ENCODE data around the gene SMIM15. TPM values are rescaled to one million over a fixed set of nuclear protein-coding genes. Genes with fewer than 3 reads are reported as not detected.

SMIM15 gene
- total RNA-seq, 3 donors from 2014 or later (not counting 1 experiment from before 2014, with no cell fraction given) = 19.5 to 24.1 (median 23.8) TPM

GRCh38 chr5:61176631-61177030 is 14.4 kb upstream of the SMIM15 start:
- no peaks in the 10 kb centered on the region for H3K9me3 Mint-ChIP-seq
- peaks cover 7 to 12% of the 10 kb centered on the region in 2 donors for H3K4me1 Mint-ChIP-seq
- no peaks in the 10 kb centered on the region for H3K27me3 ChIP-seq (ENCODE audit: control insufficient read depth, insufficient read depth, low read length)
- no peak overlapping the region for H3K27ac Mint-ChIP-seq
- intact Hi-C loops (cut with micrococcal nuclease) = no loop called here
- no peaks in the 10 kb centered on the region for H3K9me3 ChIP-seq (ENCODE audit: control insufficient read depth, insufficient read depth, low read length)
- ATAC-seq = no peak
- no peaks in the 10 kb centered on the region for H3K4me1 ChIP-seq (ENCODE audit: control insufficient read depth, insufficient read depth, low read length)
- H3K4me3 ChIP-seq (ENCODE audit: low read length) = no peak overlapping the region
- H3K27me3 Mint-ChIP-seq (ENCODE audit: low read depth in 2 of 2) = peaks cover 4 to 13% of the 10 kb centered on the region in 2 donors
- H3K4me3 Mint-ChIP-seq = no peak overlapping the region
- no peak for DNase-seq
- H3K36me3 Mint-ChIP-seq = no peaks in the 10 kb centered on the region
- no peak overlapping the region for H3K27ac ChIP-seq (ENCODE audit: low read length)
- WGBS (ENCODE audit: insufficient coverage) = 94% methylated on average over 3 of the region's 3 CpGs
- no peak for TF ChIP-seq CTCF (IDR thresholded peaks at IDR 0.05)
- no peaks in the 10 kb centered on the region for H3K36me3 ChIP-seq (ENCODE audit: control insufficient read depth, insufficient read depth, low read length)

- TF ChIP-seq CTCF (IDR thresholded peaks at IDR 0.05) = no peak
- H3K36me3 Mint-ChIP-seq = no peaks in the 10 kb centered on the region
- intact Hi-C loops (cut with micrococcal nuclease) = no loop called here
- DNase-seq = no peak
- no peaks in the 10 kb centered on the region for H3K9me3 ChIP-seq (ENCODE audit: control insufficient read depth, insufficient read depth, low read length)
- no peaks in the 10 kb centered on the region for H3K4me1 ChIP-seq (ENCODE audit: control insufficient read depth, insufficient read depth, low read length)
- no peak overlapping the region for H3K27ac Mint-ChIP-seq
- no peaks in the 10 kb centered on the region for H3K27me3 ChIP-seq (ENCODE audit: control insufficient read depth, insufficient read depth, low read length)
- H3K4me3 ChIP-seq (ENCODE audit: low read length) = no peak overlapping the region
- H3K4me3 Mint-ChIP-seq = no peak overlapping the region
- no peak for ATAC-seq
- H3K27ac ChIP-seq (ENCODE audit: low read length) = no peak overlapping the region
- H3K4me1 Mint-ChIP-seq = no peaks in the 10 kb centered on the region
- no peaks in the 10 kb centered on the region for H3K9me3 Mint-ChIP-seq
- WGBS (ENCODE audit: insufficient coverage) = no CpG with 5 or more reads among the region's 1 CpG
- H3K36me3 ChIP-seq (ENCODE audit: control insufficient read depth, insufficient read depth, low read length) = no peaks in the 10 kb centered on the region
- peaks cover under 1 to 2% of the 10 kb centered on the region in 2 donors for H3K27me3 Mint-ChIP-seq (ENCODE audit: low read depth in 2 of 2)
Measured at GRCh38 chr5:61171479-61171878, 9.2 kb upstream of the SMIM15 start.

- Mint-ChIP-seq H3K4me3 (no peak overlapping the region), H3K36me3 (no peaks in the 10 kb centered on the region), H3K27ac (no peak overlapping the region), H3K27me3 (ENCODE audit: low read depth in 2 of 2) (peaks cover 0 to 2% of the 10 kb centered on the region in 2 donors), H3K4me1 (peaks cover 0 to under 1% of the 10 kb centered on the region in 2 donors), H3K9me3 (no peaks in the 10 kb centered on the region)
- intact Hi-C loops (cut with micrococcal nuclease) = loop anchor here (10.0 kb wide), 1 partner anchor 224 kb away; the partner anchor contains the start of genes ERCC8 and NDUFAF2
- TF ChIP-seq CTCF (IDR thresholded peaks at IDR 0.05) = no peak
- H3K27me3 ChIP-seq (ENCODE audit: control insufficient read depth, insufficient read depth, low read length) = no peaks in the 10 kb centered on the region
- no peaks in the 10 kb centered on the region for H3K9me3 ChIP-seq (ENCODE audit: control insufficient read depth, insufficient read depth, low read length)
- WGBS (ENCODE audit: insufficient coverage) = 92% methylated on average over 7 of the region's 8 CpGs
- no peak for DNase-seq
- H3K4me1 ChIP-seq (ENCODE audit: control insufficient read depth, insufficient read depth, low read length) = no peaks in the 10 kb centered on the region
- no peak for ATAC-seq
- no peaks in the 10 kb centered on the region for H3K36me3 ChIP-seq (ENCODE audit: control insufficient read depth, insufficient read depth, low read length)
- H3K27ac ChIP-seq (ENCODE audit: low read length) = no peak overlapping the region
- H3K4me3 ChIP-seq (ENCODE audit: low read length) = no peak overlapping the region
Measured at GRCh38 chr5:61168951-61169350, 6.7 kb upstream of the SMIM15 start.

- no peak for TF ChIP-seq CTCF (IDR thresholded peaks at IDR 0.05)
- Histone ChIP-seq H3K4me3 (ENCODE audit: low read length) (no peak overlapping the region), H3K4me1 (ENCODE audit: control insufficient read depth, insufficient read depth, low read length) (peaks cover 6% of the 10 kb centered on the region), H3K27me3 (ENCODE audit: control insufficient read depth, insufficient read depth, low read length) (no peaks in the 10 kb centered on the region), H3K36me3 (ENCODE audit: control insufficient read depth, insufficient read depth, low read length) (no peaks in the 10 kb centered on the region), H3K9me3 (ENCODE audit: control insufficient read depth, insufficient read depth, low read length) (no peaks in the 10 kb centered on the region), H3K27ac (ENCODE audit: low read length) (no peak overlapping the region)
- Mint-ChIP-seq H3K4me1 (peaks cover 10 to 14% of the 10 kb centered on the region in 2 donors), H3K4me3 (no peak overlapping the region), H3K36me3 (no peaks in the 10 kb centered on the region), H3K9me3 (no peaks in the 10 kb centered on the region), H3K27ac (no peak overlapping the region), H3K27me3 (ENCODE audit: low read depth in 2 of 2) (peaks cover 0 to 2% of the 10 kb centered on the region in 2 donors)
- intact Hi-C loops (cut with micrococcal nuclease) = loop anchor here (10.0 kb wide), 1 partner anchor 223 kb away; the partner anchor contains the start of genes ERCC8 and NDUFAF2
- DNase-seq (peak in 1 of 2 donors; percentile 14), ATAC-seq (no peak)
- WGBS (ENCODE audit: insufficient coverage) = 53% methylated on average over 3 of the region's 4 CpGs
Measured at GRCh38 chr5:61167382-61167781, 5.1 kb upstream of the SMIM15 start.

Measured in natural killer cell (primary cell).